Measurements from ENCODE around the gene C1GALT1. TPM values are rescaled to one million over a fixed set of nuclear protein-coding genes. Genes with fewer than 3 reads are reported as not detected.

Gene C1GALT1
- total and polyA plus RNA-seq, 2 experiments from 2014 or later = 38.7 to 71.8 TPM

DNA sequence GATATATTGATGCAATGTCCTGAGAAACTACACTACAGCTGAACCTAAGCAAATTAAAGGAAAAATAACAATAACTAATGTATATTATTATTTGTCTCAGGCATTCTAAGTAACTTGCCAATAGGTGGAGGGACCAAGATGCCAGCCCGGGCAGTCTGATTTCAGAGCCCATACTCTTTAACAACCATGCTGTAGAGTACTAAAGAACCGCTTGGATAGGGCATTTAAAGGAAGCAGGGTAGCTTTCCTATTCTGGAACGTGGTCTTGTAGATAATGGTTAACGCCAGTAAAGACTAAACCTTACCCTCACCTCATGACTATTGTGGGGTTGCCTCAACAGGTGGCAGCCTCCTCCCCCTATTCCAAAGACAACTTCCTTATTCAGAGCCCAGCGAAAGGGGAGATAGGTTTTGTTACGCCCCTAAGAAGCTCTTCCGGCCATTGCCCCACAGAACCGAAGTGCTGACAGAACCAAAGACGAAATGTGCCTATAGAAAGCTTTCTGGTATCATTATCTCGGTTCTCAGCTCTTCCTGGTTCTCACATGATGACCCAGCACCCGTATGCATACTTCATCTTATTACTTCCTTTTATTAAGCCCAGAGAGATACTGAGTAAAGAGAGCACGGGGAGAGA lies 707 bp upstream of the C1GALT1 start:
- Histone ChIP-seq H3K36me3 (replicated peaks; ENCODE audit: insufficient read depth, low read depth) (no peaks in the 10 kb centered on the region), H3K9me2 (replicated peaks; ENCODE audit: insufficient read depth) (no peaks in the 10 kb centered on the region), H3K4me2 (peak overlapping the region; percentile 77), H4K20me1 (ENCODE audit: insufficient read depth, poor library complexity, severe bottlenecking) (peaks cover 9% of the 10 kb centered on the region), H2AFZ (peak overlapping the region; percentile 76), H3K4me1 (ENCODE audit: insufficient read depth) (peaks cover 10% of the 10 kb centered on the region), H3K79me2 (peaks cover 35% of the 10 kb centered on the region), H3K9me3 (ENCODE audit: low read depth) (no peaks in the 10 kb centered on the region), H3K27ac (peak overlapping the region; percentile 96), H3K27me3 (no peaks in the 10 kb centered on the region), H3K4me3 (peak overlapping the region; percentile 65)
- DNase-seq (ENCODE audit: low spot score) = peak; percentile 77
- WGBS (ENCODE audit: low lambda C conversion rate, missing lambda C conversion rate) = 5% methylated on average over 12 of the region's 12 CpGs
- no peak for TF ChIP-seq EZH2 (IDR thresholded peaks at IDR 0.05; ENCODE audit: borderline replicate concordance)
- TF ChIP-seq CTCF (IDR thresholded peaks at IDR 0.05; ENCODE audit: poor library complexity) = no peak
- no peak for TF ChIP-seq EZH2phosphoT487 (IDR thresholded peaks at IDR 0.05; ENCODE audit: low read depth, severe bottlenecking, unreplicated experiment)

DNA sequence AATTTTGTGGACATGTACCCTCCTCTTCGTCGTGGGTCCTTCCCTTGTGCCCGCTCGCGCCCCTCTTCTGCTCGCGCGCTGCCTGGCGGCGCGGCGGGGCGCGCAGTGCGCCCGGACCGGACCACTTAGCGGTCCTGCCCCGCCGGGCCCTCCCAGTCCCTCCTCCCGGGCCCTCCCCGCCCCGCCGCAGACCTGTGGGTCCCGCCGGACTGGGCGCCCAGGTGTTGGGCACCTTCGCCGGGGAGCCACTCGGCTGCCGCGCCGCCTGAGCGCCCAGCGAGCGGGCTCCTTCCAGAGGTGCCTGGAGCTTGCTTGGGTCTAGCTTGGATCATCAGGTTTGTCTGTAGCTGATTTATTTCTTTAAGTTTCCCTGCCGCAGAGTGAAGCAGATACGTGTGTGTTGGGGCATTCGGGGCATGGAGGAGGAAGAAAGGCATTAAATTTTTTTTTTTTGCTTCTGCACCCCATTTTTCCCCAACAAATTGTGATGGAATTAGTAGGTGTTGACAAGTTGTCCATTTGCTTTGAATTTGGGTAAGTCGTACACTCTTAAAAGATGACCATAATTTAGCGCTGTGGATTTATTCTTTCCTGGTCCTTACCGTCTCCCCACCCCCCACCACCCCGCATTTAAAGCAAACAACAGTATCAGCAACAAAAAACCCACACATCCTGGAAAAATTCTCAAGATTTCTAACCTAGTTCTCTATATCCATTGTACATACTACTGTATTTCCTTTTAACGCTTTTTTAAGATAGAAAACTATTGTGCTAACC lies 905 bp downstream of the C1GALT1 start:
- WGBS (ENCODE audit: low lambda C conversion rate, missing lambda C conversion rate) = 3% methylated on average over 17 of the region's 44 CpGs
- peak overlapping the region; percentile 75 for H2AFZ ChIP-seq

DNA sequence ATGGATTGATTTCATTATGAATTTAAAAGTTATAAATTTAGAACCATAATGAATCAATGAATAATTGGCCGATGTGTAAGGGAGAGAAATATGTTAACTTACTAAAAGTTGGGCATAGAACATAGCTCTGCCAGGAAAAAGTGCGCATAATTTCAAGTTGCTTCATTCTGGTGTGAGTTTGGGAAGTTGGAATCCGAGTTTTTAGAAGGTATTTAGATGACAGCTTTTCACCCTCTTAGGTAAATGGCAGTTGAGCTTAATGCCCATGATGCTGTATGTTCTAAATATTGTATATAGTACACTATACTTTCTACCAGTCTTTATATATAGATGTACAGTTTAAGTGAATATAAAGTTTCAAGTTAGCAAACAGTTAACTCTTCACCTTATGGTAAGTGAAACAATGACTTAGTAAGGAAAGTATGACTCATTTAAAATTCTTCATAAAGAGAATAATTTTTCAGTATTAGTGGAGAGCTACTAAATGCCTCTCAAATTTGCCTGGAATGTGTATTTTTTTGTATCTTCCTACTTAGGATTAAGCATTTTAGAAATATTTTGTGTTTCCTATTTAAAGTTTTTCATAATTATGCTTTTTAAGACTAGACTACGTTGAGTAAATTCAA lies 1.6 kb downstream of the C1GALT1 start:
- no peak for DNase-seq (ENCODE audit: low spot score)
- H3K27ac ChIP-seq = peak overlapping the region; percentile 96
- peak overlapping the region; percentile 90 for H3K4me3 ChIP-seq
- peaks cover 9% of the 10 kb centered on the region for H4K20me1 ChIP-seq (ENCODE audit: insufficient read depth, poor library complexity, severe bottlenecking)
- H3K27me3 ChIP-seq = no peaks in the 10 kb centered on the region
- H3K4me2 ChIP-seq = peak overlapping the region; percentile 72
- no peaks in the 10 kb centered on the region for H3K9me3 ChIP-seq (ENCODE audit: low read depth)
- H3K4me1 ChIP-seq (ENCODE audit: insufficient read depth) = no peaks in the 10 kb centered on the region
- no peak overlapping the region for H2AFZ ChIP-seq
- H3K9me2 ChIP-seq (replicated peaks; ENCODE audit: insufficient read depth) = no peaks in the 10 kb centered on the region
- 45% methylated on average over 4 of the region's 4 CpGs for WGBS (ENCODE audit: low lambda C conversion rate, missing lambda C conversion rate)
- TF ChIP-seq CTCF (IDR thresholded peaks at IDR 0.05; ENCODE audit: poor library complexity) (no peak), EZH2 (IDR thresholded peaks at IDR 0.05; ENCODE audit: borderline replicate concordance) (no peak), EZH2phosphoT487 (IDR thresholded peaks at IDR 0.05; ENCODE audit: low read depth, severe bottlenecking, unreplicated experiment) (no peak)
- H3K79me2 ChIP-seq = peaks cover 56% of the 10 kb centered on the region
- no peaks in the 10 kb centered on the region for H3K36me3 ChIP-seq (replicated peaks; ENCODE audit: insufficient read depth, low read depth)

More for the DNA sequence above, 905 bp downstream of the C1GALT1 start:
- no peak for TF ChIP-seq CTCF (IDR thresholded peaks at IDR 0.05; ENCODE audit: poor library complexity)
- TF ChIP-seq EZH2phosphoT487 (IDR thresholded peaks at IDR 0.05; ENCODE audit: low read depth, severe bottlenecking, unreplicated experiment) = no peak
- TF ChIP-seq EZH2 (IDR thresholded peaks at IDR 0.05; ENCODE audit: borderline replicate concordance) = no peak
- H3K4me2 ChIP-seq = peak overlapping the region; percentile 72
- peaks cover 9% of the 10 kb centered on the region for H4K20me1 ChIP-seq (ENCODE audit: insufficient read depth, poor library complexity, severe bottlenecking)
- no peaks in the 10 kb centered on the region for H3K36me3 ChIP-seq (replicated peaks; ENCODE audit: insufficient read depth, low read depth)
- peak overlapping the region; percentile 90 for H3K4me3 ChIP-seq
- H3K27ac ChIP-seq = peak overlapping the region; percentile 96
- DNase-seq (ENCODE audit: low spot score) = peak; percentile 75
- no peaks in the 10 kb centered on the region for H3K9me3 ChIP-seq (ENCODE audit: low read depth)
- no peaks in the 10 kb centered on the region for H3K9me2 ChIP-seq (replicated peaks; ENCODE audit: insufficient read depth)
- no peaks in the 10 kb centered on the region for H3K4me1 ChIP-seq (ENCODE audit: insufficient read depth)
- H3K79me2 ChIP-seq = peaks cover 50% of the 10 kb centered on the region
- no peaks in the 10 kb centered on the region for H3K27me3 ChIP-seq

Measured in hepatocyte (in vitro differentiated cells).